Measurements from ENCODE around the gene PCSK4. TPM values are rescaled to one million over a fixed set of nuclear protein-coding genes. Genes with fewer than 3 reads are reported as not detected.

PCSK4 gene
- total and polyA plus RNA-seq, 9 of the 15 experiments (the other 6 are each of a cell fraction or from before 2014, with no cell fraction given) = 0.01 to 9.1 (median 2.1) TPM; not detected in 1

- TF ChIP-seq PRDM10 (IDR thresholded peaks at IDR 0.05; ENCODE audit: partially characterized antibody) = peak; percentile 9
- TF ChIP-seq SMARCC2 (IDR thresholded peaks at IDR 0.05; ENCODE audit: low read depth) = no peak
- peak; percentile 82; the same call in 1 of the 2 replicates for TF ChIP-seq ZBTB2 (IDR thresholded peaks at IDR 0.05)
- no peak for TF ChIP-seq ID3 (CRISPR knock-in tag; IDR thresholded peaks at IDR 0.05)
- 0 out of 2 replicates have a peak, but pooled peaks have one; percentile 47 for TF ChIP-seq ID3 (tag; IDR thresholded peaks at IDR 0.05)
- peak; percentile 80 for TF ChIP-seq BHLHE40 (IDR thresholded peaks at IDR 0.05; ENCODE audit: low read length)
- TF ChIP-seq TOE1 (IDR thresholded peaks at IDR 0.05; ENCODE audit: borderline replicate concordance) = peak; percentile 98
- TF ChIP-seq TOE1 (CRISPR knock-in tag; IDR thresholded peaks at IDR 0.05; ENCODE audit: borderline replicate concordance, low read depth) = no peak
- no peak for TF ChIP-seq ZBTB34 (CRISPR knock-in tag; IDR thresholded peaks at IDR 0.05)
- no peak for TF ChIP-seq THAP7 (CRISPR knock-in tag; IDR thresholded peaks at IDR 0.05)
- peak; percentile 100 for TF ChIP-seq NEUROD1 (IDR thresholded peaks at IDR 0.05; ENCODE audit: borderline replicate concordance, low read depth, low read length, partially characterized antibody)
- TF ChIP-seq CHAMP1 (IDR thresholded peaks at IDR 0.05) = no peak
- TF ChIP-seq E2F6 (IDR thresholded peaks at IDR 0.05; ENCODE audit: borderline replicate concordance in 1 of 2, extremely low read depth in 1 of 2, insufficient read depth in 1 of 2, insufficient read length in 1 of 2, low read depth in 1 of 2, low read length in 1 of 2, poor library complexity in 1 of 2, severe bottlenecking in 1 of 2) = peak; percentile 92 to 94
Observed at GRCh38 chr19:1507763-1508506, 17.8 kb upstream of the PCSK4 start (continued).
